ENCODE data around the gene DOCK10. TPM values are rescaled to one million over a fixed set of nuclear protein-coding genes. Genes with fewer than 3 reads are reported as not detected.

The DOCK10 gene
- polyA plus RNA-seq, 4 donors = 9.6 to 11.6 (median 10.1) TPM

DNA sequence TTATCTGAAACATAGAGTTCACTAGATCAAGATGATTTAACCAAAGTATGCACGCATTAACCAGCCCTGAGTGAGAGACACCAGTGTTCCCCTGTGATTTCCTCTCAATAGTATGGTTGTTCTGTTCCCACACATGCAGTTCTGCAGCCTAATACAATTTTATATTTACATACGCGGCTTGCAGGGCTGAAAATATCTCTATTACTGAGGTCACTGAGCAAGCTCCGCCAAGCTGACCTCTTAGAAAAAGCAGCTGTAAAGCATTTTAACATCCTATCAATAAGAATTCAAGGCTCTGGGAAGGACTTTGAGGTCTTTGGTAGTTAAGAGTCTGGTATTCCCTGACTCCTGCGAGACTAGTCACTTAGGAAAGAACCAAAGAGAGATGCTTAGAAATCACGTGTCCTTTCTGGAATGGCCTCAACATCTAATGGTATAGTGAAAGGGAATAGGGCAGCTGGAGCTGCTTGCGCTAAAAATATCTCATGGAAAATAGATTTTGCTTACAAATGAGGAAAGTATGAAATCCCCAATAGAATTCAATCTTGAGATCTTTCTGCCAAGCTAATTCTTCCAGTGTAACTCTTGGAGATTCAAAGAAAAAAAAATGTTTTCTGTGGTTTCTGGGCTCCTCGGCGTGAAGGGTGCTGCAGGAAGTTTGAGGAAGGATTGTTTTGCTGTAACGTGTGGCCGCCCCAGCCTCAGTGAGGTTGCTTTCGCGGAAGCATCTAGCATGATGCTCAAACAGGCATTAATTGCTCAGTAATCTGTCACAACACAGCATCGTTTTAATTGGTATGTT is 59.2 kb downstream of the DOCK10 start:
- no peak for DNase-seq (ENCODE audit: low read depth in 4 of 4, low spot score in 3 of 4)

DNA sequence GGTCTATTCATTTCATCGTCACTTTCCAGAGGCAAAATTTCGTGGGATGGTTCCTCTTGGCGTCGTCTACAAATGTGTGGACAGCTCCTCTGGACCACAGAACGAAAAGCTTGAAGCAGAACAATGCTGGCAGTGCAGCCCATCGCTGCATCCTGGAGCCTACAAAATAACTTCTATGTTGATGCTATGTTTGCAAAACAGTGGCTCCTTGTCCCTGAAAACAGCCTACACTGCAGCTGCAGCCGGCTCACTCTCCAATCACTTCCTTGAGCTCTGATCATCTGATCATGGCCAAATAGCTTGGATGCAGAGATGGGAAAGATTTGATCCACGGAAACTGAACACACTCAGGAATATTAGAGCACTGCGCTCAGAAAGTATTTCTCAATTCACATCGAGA is 60.0 kb downstream of the DOCK10 start:
- no peak for DNase-seq (ENCODE audit: low read depth in 4 of 4, low spot score in 3 of 4)

DNA sequence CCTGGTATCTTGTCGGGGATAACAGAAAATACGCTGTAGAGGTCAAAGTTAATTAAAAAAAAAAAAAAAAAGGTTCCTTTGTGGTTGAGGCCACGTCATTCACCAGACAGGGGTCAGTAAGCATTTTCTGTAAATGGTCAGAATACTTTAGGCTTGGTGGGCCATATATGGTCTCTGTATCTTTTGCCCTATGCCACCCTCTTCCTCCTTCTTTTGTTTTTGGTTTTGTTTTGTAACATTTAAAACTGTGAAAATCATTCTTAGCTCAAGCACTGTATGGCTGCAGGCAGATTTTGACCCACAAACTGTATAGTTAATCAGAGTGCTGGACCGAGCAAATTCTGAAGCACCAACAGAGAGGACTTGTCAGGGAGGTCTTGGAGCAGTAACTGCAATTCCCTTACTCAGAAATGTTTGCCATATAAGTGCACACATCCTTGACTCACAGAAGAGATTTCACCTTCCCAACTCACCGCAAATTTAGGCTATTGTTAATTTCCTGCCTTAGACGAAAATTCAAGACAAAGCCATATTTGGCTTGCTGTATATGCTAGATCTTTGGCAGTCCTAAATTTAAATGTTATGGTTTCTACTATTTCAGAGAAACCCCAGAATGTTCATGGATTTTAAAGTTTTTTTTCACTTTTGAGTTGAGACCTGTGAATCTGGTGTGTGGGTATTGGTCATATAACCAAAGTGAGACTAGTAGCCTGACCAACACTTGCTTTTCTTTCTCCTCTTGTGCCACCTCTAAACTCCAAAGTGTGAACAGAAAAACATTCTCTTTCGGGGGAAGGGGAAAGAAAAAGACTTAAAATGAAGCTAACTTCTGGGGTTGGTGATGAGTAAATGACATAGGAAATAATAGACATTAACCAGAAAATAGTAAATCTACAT is 65.4 kb downstream of the DOCK10 start:
- DNase-seq (ENCODE audit: low read depth in 4 of 4, low spot score in 3 of 4) = no peak

DNA sequence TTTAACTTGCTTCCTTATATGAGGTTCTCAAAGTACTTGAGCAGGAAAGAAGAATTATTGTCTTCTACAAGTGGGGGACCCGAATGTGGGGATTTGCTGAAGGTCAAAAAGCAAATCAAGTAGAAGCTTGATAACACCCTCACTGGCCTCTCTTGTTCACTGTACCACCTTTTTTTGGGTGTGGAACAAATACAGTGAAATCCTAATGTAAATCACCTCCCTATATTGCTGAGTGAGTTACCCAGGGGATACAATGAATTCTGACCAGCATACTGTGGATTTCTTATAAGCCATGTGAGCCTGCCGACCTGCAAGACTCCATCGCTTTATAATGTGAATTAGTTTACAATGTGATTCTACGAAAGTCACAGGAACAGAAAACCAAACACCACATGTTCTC is 66.5 kb downstream of the DOCK10 start:
- no peak for DNase-seq (ENCODE audit: low read depth in 4 of 4, low spot score in 3 of 4)

DNA sequence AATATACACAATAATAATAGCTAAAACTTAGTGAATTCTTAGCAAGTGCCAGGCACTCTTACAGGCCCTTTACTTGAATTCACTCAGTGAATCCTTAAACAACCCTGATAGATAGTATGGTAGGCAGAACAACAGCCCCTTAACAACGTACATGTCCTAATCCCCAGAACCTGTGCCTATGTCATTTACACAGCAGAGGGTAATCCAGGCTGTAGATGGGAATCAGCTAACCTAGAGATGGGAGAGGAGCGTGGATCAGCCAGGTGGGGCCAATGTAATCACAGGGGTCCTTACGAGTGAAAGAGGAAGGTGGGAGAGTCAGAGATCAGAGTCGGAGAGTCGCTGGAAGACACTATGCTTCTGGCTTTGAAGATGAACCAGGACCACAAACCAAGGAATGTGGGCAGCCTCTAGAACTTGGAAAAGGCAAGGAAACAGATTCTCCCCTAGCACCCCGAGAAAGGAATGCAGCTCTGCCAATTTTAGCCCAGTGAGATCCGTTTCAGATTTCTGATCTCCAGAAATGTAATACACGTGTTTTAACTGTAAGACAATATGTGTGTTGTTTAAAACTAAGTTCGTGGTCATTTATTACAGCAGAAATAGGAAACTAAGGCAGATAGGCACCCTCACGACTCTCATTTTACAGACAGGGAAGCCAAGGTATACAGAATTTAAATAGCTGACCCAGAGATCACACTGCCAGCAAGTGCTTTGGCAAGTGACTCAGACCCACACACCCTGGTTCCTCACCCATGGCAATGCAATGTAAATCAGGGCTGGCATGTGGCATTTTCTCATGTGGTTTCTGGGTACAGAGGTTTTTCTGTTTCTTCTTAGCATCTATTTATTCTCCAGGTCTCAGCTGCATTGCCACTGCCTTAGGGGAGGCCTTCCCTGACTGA is 68.9 kb downstream of the DOCK10 start:
- no peak for DNase-seq (ENCODE audit: low read depth in 4 of 4, low spot score in 3 of 4)

DNA sequence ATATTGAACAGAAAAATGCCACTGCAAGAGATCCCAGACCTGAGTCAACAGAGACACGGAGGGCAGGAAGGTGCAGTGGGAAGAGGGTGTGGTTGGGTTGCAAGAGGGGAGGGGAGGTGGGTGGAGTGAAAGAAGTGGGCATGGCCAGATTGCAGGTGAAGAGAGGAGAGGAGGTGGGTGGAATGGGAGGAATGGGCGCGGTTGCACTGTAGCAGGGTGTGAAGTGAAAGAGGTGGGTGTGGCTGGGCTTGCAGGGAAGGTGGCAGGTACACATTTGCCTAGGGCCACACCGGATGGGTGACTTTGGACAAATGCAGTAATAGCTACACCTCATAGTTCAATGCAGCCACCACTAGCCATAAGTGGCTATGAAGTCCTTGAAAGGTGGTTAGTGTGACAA is 71.1 kb downstream of the DOCK10 start:
- DNase-seq (ENCODE audit: low read depth in 4 of 4, low spot score in 3 of 4) = no peak

DNA sequence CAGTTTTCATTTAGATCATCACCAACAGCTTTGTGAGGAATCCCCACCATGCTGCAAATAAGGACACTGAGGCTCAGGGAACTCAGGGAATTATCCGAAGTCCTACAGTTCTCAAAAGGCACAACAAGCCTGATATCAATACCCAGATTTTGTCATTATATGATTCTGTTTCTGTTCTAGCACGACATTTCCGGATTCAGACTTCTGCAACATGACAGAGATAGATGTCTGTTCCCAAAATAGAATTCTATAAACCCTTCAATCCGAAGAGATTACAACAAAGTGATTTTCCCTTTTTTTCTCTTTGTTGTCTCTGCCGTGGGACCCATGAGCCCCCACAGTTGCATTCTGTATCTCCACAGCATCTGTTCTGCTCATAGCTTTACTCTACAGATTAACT is 72.0 kb downstream of the DOCK10 start:
- DNase-seq (ENCODE audit: low read depth in 4 of 4, low spot score in 3 of 4) = no peak

DNA sequence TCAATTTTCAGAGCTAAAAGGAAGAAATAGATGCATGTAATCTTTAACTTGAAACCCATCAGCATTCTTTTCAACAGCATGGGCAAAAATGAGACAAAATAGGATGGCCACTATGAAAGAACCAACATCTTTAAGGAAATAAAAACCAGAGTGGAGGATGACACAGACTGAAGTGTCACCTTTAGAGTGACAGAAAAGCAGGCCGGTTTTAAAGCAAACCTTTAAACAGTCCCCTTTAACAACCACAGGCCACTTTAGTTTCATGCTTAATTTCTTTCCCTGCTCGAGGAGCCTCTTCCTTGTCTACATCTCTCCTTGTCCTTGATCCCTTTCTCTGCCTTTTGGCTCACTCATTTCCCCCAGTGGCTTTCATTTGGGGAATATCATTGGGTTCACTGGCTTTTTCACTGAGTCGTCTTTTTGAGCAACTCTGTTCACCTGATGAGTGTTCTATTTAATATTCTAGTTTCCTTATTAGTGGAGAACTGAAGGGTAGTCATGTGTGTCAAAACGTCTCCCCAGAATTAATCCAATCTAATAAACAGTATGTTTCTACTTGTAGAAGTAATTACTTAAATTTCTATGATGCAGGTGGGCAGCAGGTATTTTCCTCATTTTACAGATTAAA is 72.5 kb downstream of the DOCK10 start:
- DNase-seq (ENCODE audit: low read depth in 4 of 4, low spot score in 3 of 4) = no peak

DNA sequence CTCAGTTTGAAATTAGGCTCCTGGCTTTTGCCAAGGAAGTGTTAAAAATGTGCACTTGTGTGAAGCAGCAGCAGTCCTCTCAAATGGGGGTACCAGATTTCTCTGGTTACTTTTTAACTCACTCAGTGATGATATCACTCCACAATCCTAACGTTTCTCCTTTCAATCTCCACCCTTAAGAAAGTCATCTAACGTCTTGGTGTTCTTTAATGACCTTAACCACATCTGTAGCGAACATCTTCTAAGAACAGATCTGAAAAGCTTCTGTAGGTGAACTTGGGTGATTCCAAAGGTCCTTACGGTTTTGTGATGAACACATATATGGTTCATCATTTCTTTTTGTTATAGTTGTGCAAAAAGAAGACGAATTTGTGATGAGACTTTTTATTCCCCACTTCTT is 73.2 kb downstream of the DOCK10 start:
- DNase-seq (ENCODE audit: low read depth in 4 of 4, low spot score in 3 of 4) = no peak

DNA sequence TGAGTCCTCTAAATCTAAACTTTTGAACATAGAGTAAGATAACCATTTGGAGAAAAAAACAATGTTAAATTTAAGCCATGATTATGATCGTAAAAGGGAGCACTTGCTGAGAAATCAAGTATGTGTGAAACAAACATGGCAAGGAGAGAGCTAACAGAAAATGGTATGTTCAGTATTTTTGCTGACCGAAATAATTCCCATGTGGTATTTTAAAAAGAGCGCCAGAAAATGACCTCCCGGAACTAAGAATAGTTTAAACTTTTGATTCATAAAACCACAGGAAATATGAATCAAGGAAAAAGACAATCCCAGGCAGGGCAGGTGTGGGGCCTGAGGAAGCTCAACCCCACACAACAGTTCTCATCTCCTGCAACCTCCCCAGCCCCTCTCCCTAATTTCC is 74.2 kb downstream of the DOCK10 start:
- no peak for DNase-seq (ENCODE audit: low read depth in 4 of 4, low spot score in 3 of 4)

DNA sequence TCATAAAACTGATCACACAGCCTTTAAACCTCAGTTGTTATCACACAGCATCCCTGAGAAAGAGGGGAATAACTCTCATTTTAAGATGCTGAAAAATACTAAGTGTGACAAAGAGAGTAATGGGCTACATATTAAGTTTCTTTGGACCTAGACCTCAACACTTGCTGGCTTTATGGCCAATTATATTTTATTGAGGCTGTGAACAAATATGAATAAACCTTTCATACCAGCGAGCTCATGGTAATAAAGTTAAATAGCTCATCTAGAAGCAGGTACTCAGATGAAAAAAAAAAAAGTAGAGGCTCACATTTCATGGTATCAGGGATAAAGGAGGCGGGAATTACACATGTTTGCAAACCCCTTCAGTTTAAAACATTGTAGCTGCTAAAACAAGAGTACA is 75.7 kb downstream of the DOCK10 start:
- DNase-seq (ENCODE audit: low read depth in 4 of 4, low spot score in 3 of 4) = no peak

DNA sequence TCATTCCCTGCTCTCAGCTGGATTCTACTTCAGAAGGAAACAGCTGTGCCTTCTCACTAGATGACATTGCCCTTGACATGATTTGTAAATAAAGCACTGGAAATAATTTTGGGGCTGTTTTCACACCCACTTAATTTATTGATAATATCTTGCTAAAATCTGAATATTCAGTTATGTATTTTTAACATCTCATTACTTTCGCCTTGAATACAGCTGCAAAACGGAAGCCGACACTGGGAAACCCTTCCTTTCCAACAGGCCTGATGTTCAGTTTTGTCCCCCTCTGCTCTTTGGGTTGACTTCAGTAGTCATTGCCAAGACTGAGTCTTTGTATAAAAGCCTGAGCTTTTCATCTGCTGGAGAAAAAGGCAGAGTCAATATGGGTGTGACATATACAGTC is 82.7 kb downstream of the DOCK10 start:
- DNase-seq (ENCODE audit: low read depth in 4 of 4, low spot score in 3 of 4) = no peak

DNA sequence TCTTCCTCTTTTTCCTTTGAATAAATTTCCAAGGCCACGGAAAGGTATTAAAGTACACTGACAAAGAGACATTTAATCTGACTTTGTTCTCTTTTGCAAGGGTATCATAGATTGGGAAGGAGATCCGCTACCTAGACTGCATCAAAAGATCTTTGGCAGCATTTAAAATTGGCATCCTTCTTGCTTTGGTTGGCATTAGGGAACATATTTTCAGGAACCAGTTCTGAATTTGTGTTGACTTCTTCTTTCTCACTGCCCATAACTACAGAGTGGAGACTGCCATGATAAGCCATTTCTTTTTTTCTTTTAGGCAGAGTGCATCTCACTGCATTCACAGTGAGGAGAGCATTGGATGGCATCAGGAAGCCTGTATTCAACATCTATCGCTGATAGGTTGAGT is 83.4 kb downstream of the DOCK10 start:
- no peak for DNase-seq (ENCODE audit: low read depth in 4 of 4, low spot score in 3 of 4)

DNA sequence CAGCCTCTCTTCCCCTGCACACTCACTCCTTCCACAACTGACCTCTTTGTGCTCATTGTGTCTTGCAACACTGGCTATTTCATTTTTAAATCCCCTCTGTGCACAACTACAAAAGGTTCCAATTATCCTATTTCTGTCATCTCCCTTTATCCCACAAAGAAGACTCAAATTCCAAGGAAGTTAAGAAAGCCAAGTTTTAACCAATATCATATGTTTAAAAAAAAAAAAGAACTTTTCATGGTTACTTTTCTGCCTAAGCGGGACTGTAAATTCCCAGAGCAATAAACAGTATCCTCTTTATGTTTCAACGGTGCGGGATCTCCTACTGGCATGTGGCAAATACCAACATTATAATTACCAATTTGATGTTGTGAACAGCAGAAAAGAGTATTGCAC is 83.8 kb downstream of the DOCK10 start:
- DNase-seq (ENCODE audit: low read depth in 4 of 4, low spot score in 3 of 4) = no peak

DNA sequence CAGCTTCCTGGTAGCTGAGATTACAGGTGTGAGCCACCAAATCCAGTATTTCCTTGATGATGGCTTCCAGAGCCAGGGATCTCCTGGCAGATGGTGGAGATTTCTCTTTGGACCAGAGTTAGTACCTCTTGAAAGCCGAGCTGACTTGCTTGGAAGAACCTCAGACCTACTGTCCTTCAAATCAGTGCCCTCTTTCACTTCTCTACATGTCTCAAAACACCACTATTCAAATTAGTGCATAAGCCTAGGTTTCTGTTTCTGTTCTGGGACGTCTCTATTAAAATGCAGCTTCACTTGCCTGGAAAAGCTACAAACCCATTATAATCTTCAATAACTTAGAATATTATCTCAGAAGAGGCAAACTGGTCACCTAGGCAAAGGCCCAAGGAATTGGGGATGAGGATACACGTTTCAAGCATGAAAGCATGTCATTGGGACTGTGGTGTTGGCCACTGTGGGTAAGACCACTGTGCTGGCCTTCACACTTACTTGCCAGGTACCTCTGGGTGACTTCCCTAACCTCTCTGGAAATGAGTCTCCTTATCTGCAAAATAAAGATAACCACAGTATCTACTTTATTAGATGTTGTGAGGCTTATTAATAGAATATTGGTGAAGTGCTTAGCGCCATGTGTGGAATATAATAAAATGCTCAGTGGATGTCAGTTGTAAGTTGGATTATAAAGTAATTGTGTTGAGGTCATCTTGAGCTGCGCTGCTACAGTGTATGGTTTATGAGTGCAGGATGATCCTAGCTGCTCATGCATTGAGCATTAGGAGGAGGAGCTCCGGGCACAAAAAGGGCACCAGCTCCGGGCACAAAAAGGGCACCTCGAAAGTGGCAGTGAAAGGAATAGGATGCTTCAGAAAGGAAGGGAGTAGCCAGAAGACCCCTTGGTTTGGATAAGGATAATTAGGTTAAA is 84.5 kb downstream of the DOCK10 start:
- DNase-seq (ENCODE audit: low read depth in 4 of 4, low spot score in 3 of 4) = no peak

DNA sequence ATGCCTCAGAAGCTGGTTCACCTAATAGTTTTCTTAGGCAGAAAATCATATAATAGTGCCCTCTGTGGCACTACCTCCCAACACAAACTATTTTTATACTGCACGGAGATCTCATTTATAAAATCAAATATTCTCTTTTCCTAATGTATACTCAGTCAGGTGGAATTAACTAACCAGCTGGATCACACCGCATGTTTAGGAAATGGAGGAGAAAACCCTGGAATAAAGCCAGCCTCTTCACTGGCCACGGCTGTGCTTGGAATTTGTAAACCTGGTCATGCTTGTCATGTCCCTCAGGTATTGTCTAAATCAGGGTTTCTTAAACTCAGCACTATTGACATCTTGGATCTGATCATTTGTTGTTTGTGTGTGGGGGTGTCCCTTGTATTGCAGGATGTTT is 85.6 kb downstream of the DOCK10 start:
- DNase-seq (ENCODE audit: low read depth in 4 of 4, low spot score in 3 of 4) = no peak

DNA sequence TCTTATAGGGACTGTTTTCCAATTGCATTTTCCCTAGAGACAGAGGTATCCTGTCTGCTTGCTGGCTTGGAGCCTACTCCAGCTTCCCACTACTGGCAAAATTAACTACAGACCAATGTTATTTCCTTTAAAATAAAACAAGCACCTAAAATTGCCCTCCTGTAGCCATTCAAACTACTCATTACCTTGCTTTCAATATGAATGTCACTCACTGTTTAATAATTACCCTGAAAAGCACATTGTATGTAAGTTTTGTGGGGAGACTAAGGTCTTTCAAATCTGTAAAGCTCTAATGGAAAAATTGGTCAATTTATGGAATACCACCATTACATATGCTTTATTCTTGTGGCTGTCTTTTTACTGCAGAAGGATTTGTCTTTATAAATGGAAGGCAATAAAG is 87.3 kb downstream of the DOCK10 start:
- DNase-seq (ENCODE audit: low read depth in 4 of 4, low spot score in 3 of 4) = no peak

DNA sequence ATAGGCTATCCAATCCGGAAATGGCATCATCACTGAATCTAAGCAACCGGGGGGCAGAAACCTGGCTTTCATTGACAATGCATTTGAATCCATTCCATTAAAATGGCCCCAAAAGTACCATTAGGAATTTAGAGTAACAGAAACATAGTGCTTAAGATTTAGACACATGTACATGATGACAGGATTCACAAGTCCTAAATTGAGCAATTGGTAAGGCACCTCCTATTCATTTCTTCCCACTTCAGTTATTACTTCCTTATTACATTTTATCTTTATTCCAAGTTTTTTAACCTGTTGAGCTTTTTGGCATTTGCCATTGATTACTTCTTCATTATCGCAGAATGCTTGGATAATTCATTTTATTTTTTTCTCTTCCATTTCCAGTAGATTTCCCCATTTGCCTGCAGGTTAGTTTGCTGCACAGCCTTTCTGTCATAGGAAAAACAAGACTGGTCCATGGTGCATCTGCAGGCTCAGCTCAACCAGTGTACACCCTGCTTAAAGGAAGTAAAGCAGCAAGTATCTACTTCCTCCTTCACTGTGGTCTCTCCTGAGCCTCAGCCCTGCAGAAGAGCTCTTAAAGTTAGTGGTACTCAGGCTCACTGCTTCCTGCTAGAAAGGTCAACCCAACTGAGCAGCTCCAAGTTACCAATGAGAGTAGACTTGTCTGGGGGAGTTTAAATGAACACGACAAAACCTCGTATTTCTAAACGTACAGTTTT is 89.2 kb downstream of the DOCK10 start:
- DNase-seq (ENCODE audit: low read depth in 4 of 4, low spot score in 3 of 4) = no peak

Data from left renal pelvis (tissue), 4 donors.